ENCODE data around the gene IL36B.

DNA sequence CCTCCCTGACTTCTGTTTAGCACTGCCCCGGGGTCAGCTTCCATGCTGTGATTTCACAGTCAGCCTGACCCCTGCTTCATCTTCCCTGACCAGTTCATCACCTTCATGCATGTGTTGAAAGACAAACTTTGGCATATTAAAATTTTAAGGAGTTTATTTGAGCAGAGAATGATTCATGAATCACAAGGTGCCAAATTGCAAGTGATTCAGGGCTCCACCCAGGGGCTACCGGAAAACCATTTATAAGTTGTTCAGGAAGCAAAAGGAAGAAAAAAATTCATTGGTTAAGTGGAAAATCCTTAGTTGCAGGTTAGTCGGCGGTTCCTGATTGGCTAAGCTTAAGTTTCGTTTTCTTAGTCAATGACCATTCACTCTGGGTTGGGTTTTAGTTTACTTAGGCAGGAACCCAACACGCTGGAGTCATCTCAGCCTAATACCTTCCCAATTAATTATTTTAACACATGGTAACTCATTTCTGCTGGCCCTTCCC is 25.7 kb upstream of the IL36B start:
- TF ChIP-seq TAF1 (IDR thresholded peaks at IDR 0.05; ENCODE audit: borderline replicate concordance, low read depth, low read length) (no peak), POLR2A (IDR thresholded peaks at IDR 0.05; ENCODE audit: low read depth, low read length) (no peak)

Data from GM12892 (cell line).